PC-3 (cell line): ENCODE measurements around the gene HTR4.

ENCODE experiments used
- CTCF ChIP-seq: fragments of 300-600 bp; sonication (generic); conservative IDR thresholded peaks from 2 replicates; pipeline ENCODE4 v1.5.1; 2017; ENCODE audit warnings: antibody characterized with exemption, low read depth, mild to moderate bottlenecking, low read length
- EZH2 ChIP-seq: fragments of 300-600 bp; sonication (generic); IDR thresholded peaks from one replicate; pipeline ENCODE4 v1.6.1; 2017; ENCODE audit warnings: antibody characterized with exemption, mild to moderate bottlenecking, low read length; ENCODE audit not compliant: unreplicated experiment
- EZH2phosphoT487 ChIP-seq: fragments of 300-600 bp; sonication (generic); IDR thresholded peaks from 2 replicates; pipeline ENCODE4 v1.6.1; 2018; ENCODE audit warnings: mild to moderate bottlenecking, antibody characterized with exemption, low read length, borderline replicate concordance

GRCh38 chr5:148632255-148633066, 21.9 kb downstream of the HTR4 start:
- TF ChIP-seq CTCF (no peak), EZH2 (no peak), EZH2phosphoT487 (no peak)
